Smooth muscle cell (in vitro differentiated cells): ENCODE measurements around the gene GRIK4. TPM values are rescaled to one million over a fixed set of nuclear protein-coding genes. Genes with fewer than 3 reads are reported as not detected.

Experiments
- DNase-seq: peaks from one replicate; lab custom pipeline; 2025; ENCODE audit not compliant: unreplicated experiment; lab: John Stamatoyannopoulos, UW
- H2AFZ ChIP-seq: fragments of 200-600 bp; sonication (generic); 2 replicates; pipeline ENCODE4 v1.6.0; 2016; ENCODE audit warnings: antibody characterized with exemption, low read depth, mild to moderate bottlenecking
- H3F3A ChIP-seq: fragments of 200-600 bp; sonication (generic); 2 replicates; pipeline ENCODE4 v1.6.0; 2017; ENCODE audit warnings: antibody characterized with exemption, low read depth
- H3K27ac ChIP-seq: fragments of 200-600 bp; sonication (generic); 2 replicates; pipeline ENCODE4 v1.5.1; 2016; ENCODE audit warnings: low read depth, mild to moderate bottlenecking
- H3K27me3 ChIP-seq: fragments of 200-600 bp; sonication (generic); 2 replicates; pipeline ENCODE4 v1.6.1; 2016; ENCODE audit warnings: low read depth, mild to moderate bottlenecking
- H3K36me3 ChIP-seq: fragments of 200-600 bp; sonication (generic); 2 replicates; pipeline ENCODE4 v1.5.1; 2016; ENCODE audit warnings: low read depth
- H3K4me1 ChIP-seq: fragments of 200-600 bp; sonication (generic); 2 replicates; pipeline ENCODE4 v1.5.1; 2016; ENCODE audit warnings: low read depth
- H3K4me2 ChIP-seq: fragments of 200-600 bp; sonication (generic); 2 replicates; pipeline ENCODE4 v1.6.0; 2016; ENCODE audit warnings: mild to moderate bottlenecking
- H3K4me3 ChIP-seq: fragments of 200-600 bp; sonication (generic); 2 replicates; pipeline ENCODE4 v1.5.1; 2016; ENCODE audit warnings: mild to moderate bottlenecking
- H3K79me2 ChIP-seq: fragments of 200-600 bp; sonication (generic); 2 replicates; pipeline ENCODE4 v1.6.0; 2016; ENCODE audit warnings: low read depth, mild to moderate bottlenecking
- H3K9ac ChIP-seq: fragments of 200-600 bp; sonication (generic); 2 replicates; pipeline ENCODE4 v1.6.0; 2016; ENCODE audit warnings: low read depth
- H3K9me3 ChIP-seq: fragments of 200-600 bp; sonication (generic); replicated peaks from 2 replicates; pipeline ENCODE4 v1.5.1; 2016; ENCODE audit warnings: low read depth
- H4K20me1 ChIP-seq: fragments of 200-600 bp; sonication (generic); 2 replicates; pipeline ENCODE4 v1.6.0; 2016; ENCODE audit warnings: low read depth
- WGBS: methylation state at CpG from one replicate; pipeline ENCODE4 v1.1.7; 2016; ENCODE audit warnings: low lambda C conversion rate; 5-methylcytosine and 5-hydroxymethylcytosine counted together
- polyA plus RNA-seq: library from polyadenylated mRNA; unstranded; fragments of >200 nt; fragmentation: Nextera tagmentation; extraction: Ambion mirVana; gene quantifications from 2 replicates; pipeline ENCODE4 v1.2.1, GENCODE V29; 2016
- total RNA-seq: library from RNA; depleted of rRNA; stranded (reverse); fragments of >200 nt; gene quantifications from 2 replicates; pipeline ENCODE4 v1.2.3, GENCODE V29; 2014
- TF ChIP-seq, protein P1 (sequence below): fragments of 200-600 bp; sonication (generic); IDR thresholded peaks from 2 replicates; pipeline ENCODE4 v1.5.1; 2017; ENCODE audit warnings: borderline replicate concordance, mild to moderate bottlenecking, antibody characterized with exemption; ENCODE audit not compliant: insufficient read depth, poor library complexity, severe bottlenecking

GRIK4 gene
- total and polyA plus RNA-seq, 2 experiments from 2014 or later: not detected

DNA sequence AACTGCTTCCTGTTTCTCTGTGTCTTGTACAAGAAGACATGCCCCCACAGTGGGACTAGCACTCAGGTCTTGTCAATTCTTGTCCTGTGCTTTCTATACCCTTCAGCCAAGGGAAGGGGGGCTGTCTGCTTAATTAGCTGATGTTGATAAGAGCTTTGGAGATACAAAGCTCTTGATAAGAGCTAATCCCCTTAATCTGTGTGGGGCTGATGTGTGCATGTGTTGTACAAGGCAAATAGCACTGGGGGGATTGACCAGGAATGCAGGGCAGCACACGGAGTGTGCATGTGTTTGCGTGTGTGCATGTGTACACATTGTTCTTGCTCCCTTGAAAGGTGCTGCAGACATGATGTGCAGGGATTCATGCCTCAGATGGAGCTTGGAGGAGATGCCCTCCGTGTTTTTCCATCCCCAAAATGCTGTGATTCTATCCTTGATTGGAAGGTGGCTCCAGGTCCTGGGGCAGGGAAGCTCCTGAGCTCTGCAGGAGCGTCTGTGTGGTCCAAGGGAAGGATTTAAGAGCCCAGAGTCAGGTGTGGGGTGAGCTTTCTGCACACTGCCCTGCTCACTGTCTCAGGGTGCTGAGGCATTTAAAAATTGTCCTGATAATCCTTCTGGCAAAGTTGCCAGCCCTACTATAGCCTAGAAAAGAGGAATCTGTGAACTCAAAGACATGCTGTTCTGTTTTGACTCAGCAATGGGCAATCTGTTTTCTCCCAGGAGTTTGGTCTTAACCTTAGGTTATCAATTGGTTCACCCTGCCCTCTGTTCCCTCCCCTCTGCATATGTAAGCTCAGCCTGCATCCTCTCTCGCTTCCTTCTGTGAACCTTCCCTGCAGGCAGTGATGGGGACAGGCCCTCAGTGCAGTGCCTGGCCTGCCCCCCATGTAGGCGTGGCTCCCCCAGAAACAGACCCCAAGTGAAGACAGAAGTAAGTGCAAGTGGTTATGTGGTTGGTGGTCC is 102.0 kb downstream of the GRIK4 start:
- Histone ChIP-seq H3K79me2 (no peaks in the 10 kb centered on the region), H3K27ac (no peak overlapping the region), H3K4me1 (peaks cover 7% of the 10 kb centered on the region), H3F3A (no peaks in the 10 kb centered on the region), H2AFZ (no peak overlapping the region), H3K27me3 (peaks cover 3% of the 10 kb centered on the region), H3K9me3 (no peaks in the 10 kb centered on the region), H3K9ac (no peak overlapping the region), H3K4me3 (no peak overlapping the region), H3K36me3 (no peaks in the 10 kb centered on the region), H3K4me2 (no peak overlapping the region), H4K20me1 (no peaks in the 10 kb centered on the region)
- TF ChIP-seq, protein P1, sequence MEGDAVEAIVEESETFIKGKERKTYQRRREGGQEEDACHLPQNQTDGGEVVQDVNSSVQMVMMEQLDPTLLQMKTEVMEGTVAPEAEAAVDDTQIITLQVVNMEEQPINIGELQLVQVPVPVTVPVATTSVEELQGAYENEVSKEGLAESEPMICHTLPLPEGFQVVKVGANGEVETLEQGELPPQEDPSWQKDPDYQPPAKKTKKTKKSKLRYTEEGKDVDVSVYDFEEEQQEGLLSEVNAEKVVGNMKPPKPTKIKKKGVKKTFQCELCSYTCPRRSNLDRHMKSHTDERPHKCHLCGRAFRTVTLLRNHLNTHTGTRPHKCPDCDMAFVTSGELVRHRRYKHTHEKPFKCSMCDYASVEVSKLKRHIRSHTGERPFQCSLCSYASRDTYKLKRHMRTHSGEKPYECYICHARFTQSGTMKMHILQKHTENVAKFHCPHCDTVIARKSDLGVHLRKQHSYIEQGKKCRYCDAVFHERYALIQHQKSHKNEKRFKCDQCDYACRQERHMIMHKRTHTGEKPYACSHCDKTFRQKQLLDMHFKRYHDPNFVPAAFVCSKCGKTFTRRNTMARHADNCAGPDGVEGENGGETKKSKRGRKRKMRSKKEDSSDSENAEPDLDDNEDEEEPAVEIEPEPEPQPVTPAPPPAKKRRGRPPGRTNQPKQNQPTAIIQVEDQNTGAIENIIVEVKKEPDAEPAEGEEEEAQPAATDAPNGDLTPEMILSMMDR: no peak
- DNase-seq: no peak
- WGBS: 61% methylated on average over 6 of the region's 6 CpGs

DNA sequence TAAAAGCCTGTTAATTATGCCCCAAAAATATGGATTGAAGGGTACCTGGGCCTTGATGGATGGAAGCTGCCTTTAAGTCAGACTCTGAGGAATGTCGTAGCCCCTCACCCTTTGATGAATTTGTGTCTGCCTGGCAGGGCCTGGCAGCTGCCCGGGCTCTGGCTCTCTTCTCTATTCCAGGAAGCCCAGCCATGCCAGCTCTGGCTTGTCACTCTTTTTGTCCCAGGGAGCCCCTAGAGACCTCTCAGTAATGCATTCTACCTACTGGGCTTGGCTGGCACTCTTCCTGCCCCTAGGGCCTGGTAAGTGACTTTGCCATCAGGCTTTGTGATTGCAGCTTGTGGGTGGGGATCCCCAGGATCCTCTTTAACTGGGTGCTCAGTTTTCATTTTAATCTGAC is 103.8 kb downstream of the GRIK4 start:
- H3F3A ChIP-seq: no peaks in the 10 kb centered on the region
- no peak overlapping the region for H3K9ac ChIP-seq
- H3K4me1 ChIP-seq: peaks cover 7% of the 10 kb centered on the region
- H3K4me3 ChIP-seq: no peak overlapping the region
- no peaks in the 10 kb centered on the region for H3K9me3 ChIP-seq
- H2AFZ ChIP-seq: no peak overlapping the region
- DNase-seq: no peak
- H3K79me2 ChIP-seq: no peaks in the 10 kb centered on the region
- no peak overlapping the region for H3K4me2 ChIP-seq
- no peaks in the 10 kb centered on the region for H3K27me3 ChIP-seq
- no peaks in the 10 kb centered on the region for H3K36me3 ChIP-seq
- 46% methylated on average over 2 of the region's 2 CpGs for WGBS
- H4K20me1 ChIP-seq: no peaks in the 10 kb centered on the region
- H3K27ac ChIP-seq: no peak overlapping the region
- TF ChIP-seq, protein P1: no peak

DNA sequence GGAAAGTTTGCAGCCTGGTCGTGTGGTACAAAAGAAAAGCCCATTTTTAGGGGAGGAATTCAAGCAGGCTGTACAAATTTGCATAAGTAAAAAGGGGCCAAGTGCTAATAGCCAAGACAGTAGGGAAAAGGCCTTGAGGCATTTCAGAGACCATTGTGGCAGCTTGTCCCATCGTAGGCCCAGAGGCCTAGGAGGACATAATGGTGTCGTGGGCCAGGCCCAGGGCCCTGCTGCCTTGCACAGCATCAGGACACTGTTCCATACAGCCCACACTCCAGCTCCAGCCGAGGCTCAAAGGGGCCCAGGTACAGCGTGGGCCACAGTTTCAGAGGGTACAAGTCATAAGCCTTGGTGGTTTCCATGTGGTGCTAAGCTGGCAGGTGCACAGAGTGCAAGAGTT is 106.9 kb downstream of the GRIK4 start:
- Histone ChIP-seq H3K4me2 (no peak overlapping the region), H3K9ac (no peak overlapping the region), H3K9me3 (no peaks in the 10 kb centered on the region), H3K4me1 (peaks cover 2% of the 10 kb centered on the region), H4K20me1 (no peaks in the 10 kb centered on the region), H3K27ac (no peak overlapping the region), H3K27me3 (no peaks in the 10 kb centered on the region), H3K36me3 (no peaks in the 10 kb centered on the region), H3K4me3 (no peak overlapping the region), H3K79me2 (no peaks in the 10 kb centered on the region), H2AFZ (no peak overlapping the region), H3F3A (no peaks in the 10 kb centered on the region)
- 91% methylated on average over 5 of the region's 5 CpGs for WGBS
- TF ChIP-seq, protein P1: no peak
- no peak for DNase-seq
